T-helper 2 cell treated with Interferon-gamma antibody and Interleukin-4, amounts not matched to agents 5 μg/mL and 100 μg/mL, for 36 hours (primary cell): ENCODE measurements around the gene BRMS1.

ENCODE experiments used
- DNase-seq: peaks from one replicate; pipeline ENCODE4 v3.0.0; 2021; ENCODE audit warnings: low spot score
- H3K27ac Mint-ChIP-seq: one replicate; pipeline ENCODE4 v1.8.0; 2021; ENCODE audit warnings: mild to moderate bottlenecking, mixed read lengths
- H3K27me3 Mint-ChIP-seq: one replicate; pipeline ENCODE4 v1.8.0; 2021; ENCODE audit warnings: low read depth, mixed read lengths
- H3K36me3 Mint-ChIP-seq: one replicate; pipeline ENCODE4 v1.8.0; 2021; ENCODE audit warnings: low read depth, mixed read lengths
- H3K4me1 Mint-ChIP-seq: one replicate; pipeline ENCODE4 v1.8.0; 2021; ENCODE audit warnings: low read depth, mixed read lengths
- H3K4me3 Mint-ChIP-seq: one replicate; pipeline ENCODE4 v1.8.0; 2022; ENCODE audit warnings: mild to moderate bottlenecking, moderate library complexity, mixed read lengths
- H3K9me3 Mint-ChIP-seq: one replicate; pipeline ENCODE4 v1.8.0; 2021; ENCODE audit warnings: mixed read lengths

The BRMS1 gene

DNA sequence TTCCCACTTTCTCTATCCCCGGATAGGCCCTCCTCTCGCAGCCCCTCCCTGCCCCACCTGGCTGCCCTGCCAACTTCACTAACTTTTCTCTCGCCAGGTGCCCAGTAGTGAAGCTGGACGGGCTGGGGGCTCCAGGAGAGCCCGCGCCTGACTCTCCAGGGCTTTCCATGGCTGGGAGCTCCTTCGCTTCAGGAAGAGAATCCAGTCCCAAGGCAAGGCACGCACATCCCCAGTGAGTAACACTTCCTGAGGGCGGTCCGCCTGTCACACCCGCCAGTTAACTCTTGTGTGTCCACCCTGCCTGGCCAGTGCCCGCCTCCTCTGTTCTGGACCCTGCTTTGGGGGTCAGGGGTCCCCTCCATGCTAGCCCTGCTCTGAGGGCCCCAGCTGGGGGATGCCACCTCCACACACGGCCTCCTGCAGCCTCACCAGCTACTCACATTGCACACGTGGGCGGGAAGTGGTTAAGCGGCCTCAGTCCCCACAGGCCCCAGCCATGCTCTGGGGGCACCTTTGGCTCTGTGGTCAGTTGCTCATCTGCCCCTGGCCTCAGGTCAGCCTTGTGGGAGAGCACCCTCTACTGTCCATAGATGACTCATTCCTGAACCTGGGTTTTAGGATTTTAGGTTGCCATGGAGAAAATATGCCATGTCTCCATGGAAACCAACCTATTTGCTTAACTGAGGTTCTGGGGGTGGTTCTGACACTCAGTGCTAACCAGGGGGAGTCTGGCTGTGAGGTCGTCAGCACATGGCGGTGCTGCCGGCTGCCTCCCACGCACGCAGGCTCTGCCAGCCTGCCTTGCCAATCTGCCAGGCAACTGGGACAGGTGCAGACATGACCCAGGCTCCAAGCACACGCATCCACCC, 8.4 kb downstream of the BRMS1 start, which contains the start of gene RIN1:
RIN1 (minus strand) TSS at position 201 of the 869 bp plus-strand sequence; CDS start at position 169, 32 bp downstream.
- H3K4me3 Mint-ChIP-seq, result peak within 1 kb of the TSS; percentile 54
- H3K4me1 Mint-ChIP-seq, result peaks cover 12% of the 10 kb centered on the region
- H3K9me3 Mint-ChIP-seq, result no peaks in the 10 kb centered on the region
- peak; percentile 76 for DNase-seq
- H3K36me3 Mint-ChIP-seq, result peaks cover 9% of the 10 kb centered on the region
- H3K27ac Mint-ChIP-seq, result no peak within 1 kb of the TSS
- H3K27me3 Mint-ChIP-seq, result no peaks in the 10 kb centered on the region

- no peak overlapping the region for H3K27ac Mint-ChIP-seq
- no peaks in the 10 kb centered on the region for H3K27me3 Mint-ChIP-seq
- no peaks in the 10 kb centered on the region for H3K9me3 Mint-ChIP-seq
- H3K4me3 Mint-ChIP-seq, result no peak overlapping the region
- peaks cover 12% of the 10 kb centered on the region for H3K4me1 Mint-ChIP-seq
- DNase-seq, result no peak
- H3K36me3 Mint-ChIP-seq, result peaks cover 6% of the 10 kb centered on the region
Observed at GRCh38 chr11:66335531-66336233, 9.2 kb downstream of the BRMS1 start.

- no peak for DNase-seq
- Mint-ChIP-seq H3K4me1 (peaks cover 12% of the 10 kb centered on the region), H3K36me3 (peaks cover 6% of the 10 kb centered on the region), H3K4me3 (no peak overlapping the region), H3K27ac (no peak overlapping the region), H3K27me3 (no peaks in the 10 kb centered on the region), H3K9me3 (no peaks in the 10 kb centered on the region)
Observed at GRCh38 chr11:66334605-66335442, 10.1 kb downstream of the BRMS1 start.

DNA sequence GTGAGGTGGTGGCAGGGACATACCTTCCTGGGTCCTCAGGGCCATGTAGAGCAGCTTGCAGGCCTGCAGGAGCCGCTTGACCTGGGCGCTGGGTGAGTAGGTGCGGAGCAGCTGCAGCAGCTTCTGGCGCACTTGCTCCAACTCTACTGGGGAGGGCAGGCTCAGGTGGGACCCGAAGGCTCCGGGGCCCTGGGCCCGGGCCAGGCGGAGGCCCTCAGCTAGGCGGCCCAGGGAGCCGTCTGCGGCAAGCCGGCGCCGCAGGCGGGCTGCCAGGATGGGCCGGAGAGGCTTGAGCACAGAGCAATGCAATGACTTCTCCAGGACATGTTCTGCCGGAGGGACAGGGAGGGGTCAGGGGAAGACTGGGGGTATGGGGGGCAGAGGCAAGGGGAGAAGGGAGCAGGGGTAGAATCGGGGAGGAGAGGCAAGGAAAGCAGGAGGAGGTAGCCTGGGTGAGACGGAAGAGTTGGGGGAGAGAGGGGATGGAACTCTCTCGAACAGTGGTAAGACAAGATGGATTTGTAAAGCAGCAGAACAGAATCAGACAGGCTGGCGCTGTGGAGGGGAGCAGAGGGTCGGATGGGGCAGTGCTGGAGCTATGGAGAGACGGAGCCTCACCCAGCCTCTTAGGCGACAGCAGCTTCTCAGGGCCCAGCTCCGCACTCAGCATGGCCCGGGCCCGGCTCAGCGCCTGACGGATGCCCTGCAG, 10.9 kb downstream of the BRMS1 start:
- Mint-ChIP-seq H3K36me3 (peaks cover 6% of the 10 kb centered on the region), H3K27me3 (no peaks in the 10 kb centered on the region), H3K9me3 (no peaks in the 10 kb centered on the region), H3K27ac (no peak overlapping the region), H3K4me3 (no peak overlapping the region), H3K4me1 (peaks cover 12% of the 10 kb centered on the region)
- no peak for DNase-seq

GRCh38 chr11:66333220-66333877, 11.6 kb downstream of the BRMS1 start:
- H3K36me3 Mint-ChIP-seq, result peaks cover 2% of the 10 kb centered on the region
- H3K4me1 Mint-ChIP-seq, result peaks cover 15% of the 10 kb centered on the region
- no peak overlapping the region for H3K4me3 Mint-ChIP-seq
- no peaks in the 10 kb centered on the region for H3K9me3 Mint-ChIP-seq
- DNase-seq, result no peak
- H3K27ac Mint-ChIP-seq, result no peak overlapping the region
- H3K27me3 Mint-ChIP-seq, result no peaks in the 10 kb centered on the region

- Mint-ChIP-seq H3K27me3 (no peaks in the 10 kb centered on the region), H3K9me3 (no peaks in the 10 kb centered on the region), H3K4me1 (peaks cover 23% of the 10 kb centered on the region), H3K4me3 (no peak overlapping the region), H3K27ac (no peak overlapping the region), H3K36me3 (peaks cover 2% of the 10 kb centered on the region)
- no peak for DNase-seq
Observed at GRCh38 chr11:66332371-66333219, 12.3 kb downstream of the BRMS1 start.

DNA sequence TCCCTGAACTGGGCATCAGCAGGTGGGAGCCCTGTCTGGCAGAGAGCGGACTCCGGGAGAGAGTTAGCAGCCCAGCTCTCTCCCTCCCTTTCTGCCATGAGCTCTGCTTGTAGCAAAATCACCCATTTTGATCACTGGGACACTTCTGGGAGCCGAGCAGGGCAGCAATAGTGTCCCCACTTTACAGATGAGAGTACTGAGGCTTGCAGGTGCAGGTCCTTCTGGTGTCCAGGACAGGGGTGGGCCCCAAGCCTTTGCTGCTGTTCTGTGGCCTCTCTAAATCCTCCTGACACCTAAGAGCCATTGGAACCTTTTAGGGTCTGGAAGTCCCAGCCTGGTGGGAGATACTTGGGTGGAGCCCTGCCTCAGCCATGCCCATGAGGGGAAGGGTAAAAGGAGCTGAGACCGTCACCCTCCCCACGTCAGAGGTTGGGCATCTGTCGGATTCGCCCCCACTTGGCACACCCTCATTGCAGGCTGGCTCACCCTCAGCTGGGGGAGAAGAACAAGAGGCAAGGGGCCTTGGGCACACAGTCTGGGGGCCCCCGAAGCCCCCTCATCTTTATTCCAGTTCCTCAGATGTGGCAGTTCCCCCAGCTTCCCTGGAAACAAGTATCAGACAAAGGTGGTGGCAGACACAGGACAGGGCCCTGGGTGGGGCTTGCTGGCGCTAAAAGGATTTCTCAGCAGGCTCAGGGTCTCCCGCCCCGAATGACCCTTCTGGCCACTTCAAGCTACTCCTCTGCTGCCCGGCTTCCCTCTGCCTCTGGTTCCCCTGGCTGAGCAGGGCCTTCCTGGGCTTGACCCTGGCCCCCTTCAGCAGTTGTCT, 13.1 kb downstream of the BRMS1 start:
- Mint-ChIP-seq H3K9me3 (no peaks in the 10 kb centered on the region), H3K27ac (no peak overlapping the region), H3K4me1 (peaks cover 22% of the 10 kb centered on the region), H3K4me3 (no peak overlapping the region), H3K27me3 (no peaks in the 10 kb centered on the region), H3K36me3 (no peaks in the 10 kb centered on the region)
- DNase-seq, result no peak

- Mint-ChIP-seq H3K4me3 (no peak overlapping the region), H3K4me1 (peaks cover 18% of the 10 kb centered on the region), H3K9me3 (no peaks in the 10 kb centered on the region), H3K27ac (no peak overlapping the region), H3K36me3 (no peaks in the 10 kb centered on the region), H3K27me3 (no peaks in the 10 kb centered on the region)
- no peak for DNase-seq
Observed at GRCh38 chr11:66330931-66331330, 14.0 kb downstream of the BRMS1 start.

GRCh38 chr11:66329165-66329673, 15.7 kb downstream of the BRMS1 start:
- Mint-ChIP-seq H3K36me3 (no peaks in the 10 kb centered on the region), H3K4me3 (no peak overlapping the region), H3K4me1 (peaks cover 20% of the 10 kb centered on the region), H3K27ac (no peak overlapping the region), H3K27me3 (no peaks in the 10 kb centered on the region), H3K9me3 (no peaks in the 10 kb centered on the region)
- DNase-seq, result no peak

DNA sequence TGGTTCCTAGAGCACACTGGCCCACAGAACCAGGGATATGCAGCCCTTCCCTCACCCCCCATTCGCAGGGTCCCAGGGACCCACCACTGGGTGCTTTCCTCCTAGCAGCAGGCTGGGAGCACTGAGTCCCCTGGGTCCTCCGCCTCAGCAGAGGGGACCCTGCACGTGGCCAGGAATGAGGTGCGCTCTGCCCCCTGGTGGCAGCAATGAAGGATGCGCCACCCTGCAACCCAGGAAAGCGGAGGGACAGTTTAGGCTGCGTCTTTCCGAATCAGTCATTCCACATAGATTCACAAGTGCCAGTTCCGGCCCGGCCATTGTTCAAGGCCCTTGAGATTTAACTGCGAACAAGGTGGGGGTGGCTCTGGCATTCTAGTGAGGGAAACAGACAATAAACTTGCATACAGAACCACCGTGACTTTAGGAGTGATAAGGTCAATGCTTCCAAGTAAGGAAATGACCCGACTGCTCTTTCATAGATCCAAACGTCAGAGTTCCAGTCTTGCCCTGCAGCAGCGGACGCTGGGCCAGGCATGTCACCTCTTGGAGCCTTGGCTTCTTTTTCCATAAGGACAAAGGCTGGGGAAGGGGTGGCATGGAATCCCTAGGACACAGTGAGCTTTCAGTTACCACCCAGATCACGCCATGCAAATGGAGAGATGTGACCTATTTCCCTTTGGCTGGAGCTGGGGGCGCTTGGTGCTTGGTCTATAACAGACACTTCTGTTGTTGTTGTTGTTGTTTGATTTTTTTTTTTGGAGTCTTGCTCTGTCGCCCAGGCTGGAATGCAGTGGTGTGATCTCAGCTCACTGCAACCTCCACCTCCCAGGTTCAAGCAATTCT, 16.4 kb downstream of the BRMS1 start:
- no peaks in the 10 kb centered on the region for H3K27me3 Mint-ChIP-seq
- DNase-seq, result peak; percentile 79

DNA sequence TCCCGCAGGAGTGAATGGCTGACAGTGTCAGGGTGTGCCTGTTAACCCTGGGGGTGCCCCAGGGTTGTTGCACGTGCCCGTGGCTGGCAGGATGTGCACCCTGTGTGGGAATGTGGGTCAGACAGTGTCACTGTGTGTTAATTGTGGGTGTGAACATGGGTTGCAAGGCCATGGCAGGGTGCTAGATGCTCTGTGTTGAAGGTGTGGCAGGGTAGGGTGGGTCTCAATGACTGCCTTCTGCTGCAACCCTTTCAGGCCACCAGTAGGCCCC, 16.9 kb downstream of the BRMS1 start:
- no peak for DNase-seq
- peak overlapping the region; percentile 62 for H3K27ac Mint-ChIP-seq
- H3K27me3 Mint-ChIP-seq, result no peaks in the 10 kb centered on the region
- H3K4me1 Mint-ChIP-seq, result peaks cover 20% of the 10 kb centered on the region
- no peaks in the 10 kb centered on the region for H3K9me3 Mint-ChIP-seq
- H3K36me3 Mint-ChIP-seq, result no peaks in the 10 kb centered on the region
- no peak overlapping the region for H3K4me3 Mint-ChIP-seq

More for the DNA sequence above, 16.4 kb downstream of the BRMS1 start:
- peak overlapping the region; percentile 55 for H3K4me3 Mint-ChIP-seq
- H3K9me3 Mint-ChIP-seq, result no peaks in the 10 kb centered on the region
- H3K27ac Mint-ChIP-seq, result peak overlapping the region; percentile 62
- H3K4me1 Mint-ChIP-seq, result peaks cover 20% of the 10 kb centered on the region
- no peaks in the 10 kb centered on the region for H3K36me3 Mint-ChIP-seq
